ENCODE data around the gene MYO5A.

The MYO5A gene

GRCh38 chr15:52307847-52308246 lies 220.8 kb downstream of the MYO5A start:
- ATAC-seq = no peak
- no peak for TF ChIP-seq ZNF8 (CRISPR knock-in tag; IDR thresholded peaks at IDR 0.05)
- TF ChIP-seq BACH2 (CRISPR knock-in tag; IDR thresholded peaks at IDR 0.05; ENCODE audit: borderline replicate concordance) = no peak
- no peak for TF ChIP-seq TSHZ2 (CRISPR knock-in tag; IDR thresholded peaks at IDR 0.05)
- no peak for TF ChIP-seq ZFP3 (CRISPR knock-in tag; IDR thresholded peaks at IDR 0.05)
- no peak for TF ChIP-seq ZC3H10 (CRISPR knock-in tag; IDR thresholded peaks at IDR 0.05)
- no peak for TF ChIP-seq ISL1 (CRISPR knock-in tag; IDR thresholded peaks at IDR 0.05)
- no peak for TF ChIP-seq ARNTL (CRISPR knock-in tag; IDR thresholded peaks at IDR 0.05; ENCODE audit: borderline replicate concordance, low read depth)
- no peak for TF ChIP-seq GLIS3 (CRISPR knock-in tag; IDR thresholded peaks at IDR 0.05)
- no peak for TF ChIP-seq TOX (CRISPR knock-in tag; IDR thresholded peaks at IDR 0.05; ENCODE audit: borderline replicate concordance)
- no peak for TF ChIP-seq POU6F1 (CRISPR knock-in tag; IDR thresholded peaks at IDR 0.05; ENCODE audit: borderline replicate concordance, low read depth)
- no peak for TF ChIP-seq ZFP30 (CRISPR knock-in tag; IDR thresholded peaks at IDR 0.05)
- no peak for TF ChIP-seq TCF4 (CRISPR knock-in tag; IDR thresholded peaks at IDR 0.05; ENCODE audit: borderline replicate concordance)
- no peak for TF ChIP-seq SNAI2 (CRISPR knock-in tag; IDR thresholded peaks at IDR 0.05)
- TF ChIP-seq, protein P1, sequence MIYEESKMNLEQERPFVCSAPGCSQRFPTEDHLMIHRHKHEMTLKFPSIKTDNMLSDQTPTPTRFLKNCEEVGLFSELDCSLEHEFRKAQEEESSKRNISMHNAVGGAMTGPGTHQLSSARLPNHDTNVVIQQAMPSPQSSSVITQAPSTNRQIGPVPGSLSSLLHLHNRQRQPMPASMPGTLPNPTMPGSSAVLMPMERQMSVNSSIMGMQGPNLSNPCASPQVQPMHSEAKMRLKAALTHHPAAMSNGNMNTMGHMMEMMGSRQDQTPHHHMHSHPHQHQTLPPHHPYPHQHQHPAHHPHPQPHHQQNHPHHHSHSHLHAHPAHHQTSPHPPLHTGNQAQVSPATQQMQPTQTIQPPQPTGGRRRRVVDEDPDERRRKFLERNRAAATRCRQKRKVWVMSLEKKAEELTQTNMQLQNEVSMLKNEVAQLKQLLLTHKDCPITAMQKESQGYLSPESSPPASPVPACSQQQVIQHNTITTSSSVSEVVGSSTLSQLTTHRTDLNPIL (CRISPR knock-in tag; IDR thresholded peaks at IDR 0.05; ENCODE audit: low read depth) = no peak
- TF ChIP-seq ZNF70 (CRISPR knock-in tag; IDR thresholded peaks at IDR 0.05) = no peak
- TF ChIP-seq OSR1 (CRISPR knock-in tag; IDR thresholded peaks at IDR 0.05) = no peak
- TF ChIP-seq ZNF565 (CRISPR knock-in tag; conservative IDR thresholded peaks at IDR 0.05; ENCODE audit: low read depth) = no peak
- TF ChIP-seq RARB (CRISPR knock-in tag; IDR thresholded peaks at IDR 0.05) = no peak

- no peak for ATAC-seq
- TF ChIP-seq RARB (CRISPR knock-in tag; IDR thresholded peaks at IDR 0.05) (no peak), POU6F1 (CRISPR knock-in tag; IDR thresholded peaks at IDR 0.05; ENCODE audit: borderline replicate concordance, low read depth) (no peak)
Observed at GRCh38 chr15:52306270-52306669, 222.4 kb downstream of the MYO5A start.

- no peak for ATAC-seq
- no peak for TF ChIP-seq OSR1 (CRISPR knock-in tag; IDR thresholded peaks at IDR 0.05)
- TF ChIP-seq TOX (CRISPR knock-in tag; IDR thresholded peaks at IDR 0.05; ENCODE audit: borderline replicate concordance) = no peak
- no peak for TF ChIP-seq ISL1 (CRISPR knock-in tag; IDR thresholded peaks at IDR 0.05)
- TF ChIP-seq TCF4 (CRISPR knock-in tag; IDR thresholded peaks at IDR 0.05; ENCODE audit: borderline replicate concordance) = no peak
- no peak for TF ChIP-seq RARB (CRISPR knock-in tag; IDR thresholded peaks at IDR 0.05)
- TF ChIP-seq ZC3H10 (CRISPR knock-in tag; IDR thresholded peaks at IDR 0.05) = no peak
- no peak for TF ChIP-seq GLIS3 (CRISPR knock-in tag; IDR thresholded peaks at IDR 0.05)
- TF ChIP-seq BACH2 (CRISPR knock-in tag; IDR thresholded peaks at IDR 0.05; ENCODE audit: borderline replicate concordance) = no peak
- TF ChIP-seq PPARA (CRISPR knock-in tag; IDR thresholded peaks at IDR 0.05; ENCODE audit: borderline replicate concordance) = no peak
- no peak for TF ChIP-seq ARNTL (CRISPR knock-in tag; IDR thresholded peaks at IDR 0.05; ENCODE audit: borderline replicate concordance, low read depth)
- TF ChIP-seq SNAI2 (CRISPR knock-in tag; IDR thresholded peaks at IDR 0.05) = no peak
- TF ChIP-seq ZNF70 (CRISPR knock-in tag; IDR thresholded peaks at IDR 0.05) = no peak
- no peak for TF ChIP-seq ESRRG (CRISPR knock-in tag; IDR thresholded peaks at IDR 0.05)
- no peak for TF ChIP-seq POU6F1 (CRISPR knock-in tag; IDR thresholded peaks at IDR 0.05; ENCODE audit: borderline replicate concordance, low read depth)
- no peak for TF ChIP-seq ZNF8 (CRISPR knock-in tag; IDR thresholded peaks at IDR 0.05)
- TF ChIP-seq, protein P1 (CRISPR knock-in tag; IDR thresholded peaks at IDR 0.05; ENCODE audit: low read depth) = no peak
- TF ChIP-seq, protein P2, sequence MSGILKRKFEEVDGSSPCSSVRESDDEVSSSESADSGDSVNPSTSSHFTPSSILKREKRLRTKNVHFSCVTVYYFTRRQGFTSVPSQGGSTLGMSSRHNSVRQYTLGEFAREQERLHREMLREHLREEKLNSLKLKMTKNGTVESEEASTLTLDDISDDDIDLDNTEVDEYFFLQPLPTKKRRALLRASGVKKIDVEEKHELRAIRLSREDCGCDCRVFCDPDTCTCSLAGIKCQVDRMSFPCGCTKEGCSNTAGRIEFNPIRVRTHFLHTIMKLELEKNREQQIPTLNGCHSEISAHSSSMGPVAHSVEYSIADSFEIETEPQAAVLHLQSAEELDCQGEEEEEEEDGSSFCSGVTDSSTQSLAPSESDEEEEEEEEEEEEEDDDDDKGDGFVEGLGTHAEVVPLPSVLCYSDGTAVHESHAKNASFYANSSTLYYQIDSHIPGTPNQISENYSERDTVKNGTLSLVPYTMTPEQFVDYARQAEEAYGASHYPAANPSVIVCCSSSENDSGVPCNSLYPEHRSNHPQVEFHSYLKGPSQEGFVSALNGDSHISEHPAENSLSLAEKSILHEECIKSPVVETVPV (CRISPR knock-in tag; IDR thresholded peaks at IDR 0.05) = no peak
- TF ChIP-seq ZNF565 (CRISPR knock-in tag; conservative IDR thresholded peaks at IDR 0.05; ENCODE audit: low read depth) = no peak
Observed at GRCh38 chr15:52303093-52303772, 225.4 kb downstream of the MYO5A start.
